Testis (tissue), 2 donors: ENCODE measurements around the gene MYH11.

Source experiments
- CTCF ChIP-seq, 3 experiments: fragments of 450-650 bp in 2 of 3; fragments of 200-600 bp in 1 of 3; sonication (generic) in 1 of 3; IDR thresholded peaks; one replicate each; pipeline ENCODE4 v1.5.1; 2016 to 2019; ENCODE audit warnings: antibody characterized with exemption in 3 of 3, mild to moderate bottlenecking in 2 of 3, moderate library complexity in 1 of 3
- POLR2A ChIP-seq: fragments of 450-650 bp; IDR thresholded peaks from one replicate; pipeline ENCODE4 v1.6.1; 2017; ENCODE audit warnings: antibody characterized with exemption, mild to moderate bottlenecking, moderate library complexity

GRCh38 chr16:15899538-15900100, 42.8 kb upstream of the MYH11 start:
- TF ChIP-seq CTCF (IDR thresholded peaks at IDR 0.05) (no peak), POLR2A (no peak)
